ENCODE data around the gene EYA2. TPM values are rescaled to one million over a fixed set of nuclear protein-coding genes. Genes with fewer than 3 reads are reported as not detected.

EYA2 gene
- total and polyA plus RNA-seq, 12 donors, result 0.54 to 2.2 (median 1.4) TPM

- H3K36me3 ChIP-seq (replicated peaks in 1 of 2), result no peaks in the 10 kb centered on the region
- H3K9me3 ChIP-seq (replicated peaks in 1 of 3), result no peaks in the 10 kb centered on the region
- WGBS, 4 donors, result 79 to 100% (median 82%) methylated on average over 1 to 2 of the region's 2 CpGs
- no peak overlapping the region for H3K4me3 ChIP-seq
- H3K4me1 ChIP-seq (replicated peaks in 1 of 2), result no peaks in the 10 kb centered on the region
- no peak overlapping the region for H3K27ac ChIP-seq
- DNase-seq, result no peak
- peaks cover 8% of the 10 kb centered on the region for H3K27me3 ChIP-seq
- intact Hi-C loops (cut with DNase I), result no loop called here
- TF ChIP-seq POLR2A (IDR thresholded peaks at IDR 0.05) (no peak), CTCF (IDR thresholded peaks at IDR 0.05) (no peak)
Measured at GRCh38 chr20:46997187-46997586, 102.5 kb downstream of the EYA2 start.

DNA sequence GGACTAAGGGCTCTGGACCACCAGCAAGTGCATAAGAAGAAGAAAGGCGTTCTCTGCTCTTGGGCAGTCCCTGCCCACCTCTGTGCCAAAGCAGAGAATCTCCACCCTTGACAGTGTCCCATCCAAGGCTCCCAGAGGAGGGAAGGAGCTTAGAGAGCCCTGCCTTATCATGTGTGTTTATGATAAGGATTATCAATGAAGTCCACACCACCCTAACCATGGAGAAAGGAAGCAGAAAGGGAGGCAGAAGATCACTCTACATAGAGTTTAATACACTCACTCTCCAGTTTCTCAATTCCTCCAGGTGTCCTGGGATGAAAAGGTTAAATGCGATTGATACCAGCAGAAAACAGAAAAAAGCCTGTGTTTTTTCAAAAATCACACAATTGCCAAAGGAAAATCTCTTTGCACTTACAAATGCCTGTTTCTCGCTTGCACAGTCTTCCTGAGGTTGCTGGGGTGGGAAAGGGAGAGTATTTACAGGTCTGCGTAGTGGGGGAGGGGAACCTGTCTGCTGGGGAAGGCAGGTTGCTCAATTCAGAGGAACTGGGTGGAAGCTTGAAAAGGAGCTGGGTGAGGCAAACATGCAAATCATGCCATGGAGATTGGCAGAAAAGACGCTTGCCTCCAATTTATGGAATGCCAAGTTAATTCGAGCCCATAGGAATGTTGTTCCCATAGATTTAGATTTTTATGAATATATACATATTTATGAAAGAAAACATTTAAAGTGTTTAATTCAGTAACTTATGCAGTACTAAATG, 104.0 kb downstream of the EYA2 start:
- Histone ChIP-seq H3K4me1 (replicated peaks in 1 of 2) (no peaks in the 10 kb centered on the region), H3K9me3 (replicated peaks in 1 of 3) (no peaks in the 10 kb centered on the region), H3K36me3 (replicated peaks in 1 of 2) (no peaks in the 10 kb centered on the region), H3K4me3 (no peak overlapping the region), H3K27me3 (peaks cover 8% of the 10 kb centered on the region), H3K27ac (no peak overlapping the region)
- no peak for TF ChIP-seq CTCF (IDR thresholded peaks at IDR 0.05)
- TF ChIP-seq POLR2A (IDR thresholded peaks at IDR 0.05), result no peak
- WGBS, 4 donors, result 55 to 66% (median 60%) methylated on average over 6 of the region's 6 CpGs
- intact Hi-C loops (cut with DNase I), result no loop called here
- DNase-seq, result no peak

GRCh38 chr20:46999801-47000465, 105.3 kb downstream of the EYA2 start:
- intact Hi-C loops (cut with DNase I), result no loop called here
- H3K36me3 ChIP-seq (replicated peaks in 1 of 2), result no peaks in the 10 kb centered on the region
- H3K4me1 ChIP-seq (replicated peaks in 1 of 2), result no peaks in the 10 kb centered on the region
- H3K9me3 ChIP-seq (replicated peaks in 1 of 3), result no peaks in the 10 kb centered on the region
- DNase-seq, result no peak
- TF ChIP-seq POLR2A (IDR thresholded peaks at IDR 0.05) (no peak), CTCF (IDR thresholded peaks at IDR 0.05) (no peak)
- H3K27ac ChIP-seq, result no peak overlapping the region
- WGBS, 4 donors, result 84 to 90% (median 88%) methylated on average over 10 to 11 of the region's 11 CpGs
- H3K4me3 ChIP-seq, result no peak overlapping the region
- peaks cover 8% of the 10 kb centered on the region for H3K27me3 ChIP-seq

DNA sequence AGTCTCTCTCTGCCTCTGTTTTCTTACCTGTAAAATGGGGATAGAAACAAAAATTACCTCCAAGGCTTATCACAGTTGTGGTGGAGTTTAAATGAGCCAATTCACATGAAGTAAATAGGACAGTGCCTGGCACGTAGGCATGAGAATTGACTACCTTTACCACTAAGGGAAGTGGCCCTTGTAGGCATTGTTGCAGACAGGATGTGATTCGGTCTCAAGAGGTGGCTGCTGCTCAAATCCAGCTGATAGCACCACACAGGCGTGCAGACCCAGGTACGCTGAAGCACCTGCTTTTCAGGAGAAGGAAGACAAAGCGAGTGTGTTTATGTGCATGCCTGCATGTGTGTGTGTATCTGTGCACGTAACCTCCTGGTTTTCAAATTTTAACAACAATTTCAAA, 108.6 kb downstream of the EYA2 start:
- TF ChIP-seq POLR2A (IDR thresholded peaks at IDR 0.05), result no peak
- Histone ChIP-seq H3K9me3 (replicated peaks in 1 of 3) (no peaks in the 10 kb centered on the region), H3K27ac (no peak overlapping the region), H3K4me3 (no peak overlapping the region), H3K36me3 (replicated peaks in 1 of 2) (no peaks in the 10 kb centered on the region), H3K4me1 (replicated peaks in 1 of 2) (no peaks in the 10 kb centered on the region), H3K27me3 (no peaks in the 10 kb centered on the region)
- no peak for DNase-seq
- 75 to 86% (median 83%) methylated on average over 6 of the region's 6 CpGs for WGBS, 4 donors
- intact Hi-C loops (cut with DNase I), result no loop called here

Data from adrenal gland (tissue), 12 donors.